Fibroblast of lung (primary cell): ENCODE data around the gene DNAAF1. TPM values are rescaled to one million over a fixed set of nuclear protein-coding genes. Genes with fewer than 3 reads are reported as not detected.

Source experiments
- DNase-seq, 2 donors: peaks; one replicate each; pipeline versions ENCODE4 v3.0.0 to v3.0.0-alpha.2; 2010; ENCODE audit warnings: low read depth in 2 of 2
- H2AFZ ChIP-seq: 2 replicates; pipeline ENCODE4 v1.5.1; 2012; ENCODE audit warnings: low read length, control low read depth, inconsistent platforms
- H3K27ac ChIP-seq: 2 replicates; pipeline ENCODE4 v1.5.1; 2011; ENCODE audit warnings: low read length, control low read depth; ENCODE audit not compliant: insufficient read depth
- H3K27me3 ChIP-seq: 2 replicates; pipeline ENCODE4 v1.5.1; 2011; ENCODE audit warnings: mild to moderate bottlenecking, low read length; ENCODE audit not compliant: control insufficient read depth, insufficient read depth
- H3K36me3 ChIP-seq: 2 replicates; pipeline ENCODE4 v1.5.1; 2011; ENCODE audit warnings: low read length; ENCODE audit not compliant: control insufficient read depth, insufficient read depth
- H3K4me1 ChIP-seq: 2 replicates; pipeline ENCODE4 v1.5.1; 2011; ENCODE audit warnings: low read length; ENCODE audit not compliant: control insufficient read depth, insufficient read depth; ENCODE audit errors: extremely low read depth
- H3K4me2 ChIP-seq: 2 replicates; pipeline ENCODE4 v1.5.1; 2011; ENCODE audit warnings: low read length, control low read depth; ENCODE audit not compliant: insufficient read depth; ENCODE audit errors: extremely low read depth
- H3K4me3 ChIP-seq, 4 experiments: fragments of 200-600 bp in 1 of 4; sonication (generic) in 1 of 4; replicated peaks in 1 of 4; 2 replicates each; pipeline ENCODE4 v1.5.1; 2011 to 2016; ENCODE audit warnings: low read length in 4 of 4, low read depth in 3 of 4, mild to moderate bottlenecking in 3 of 4, control low read depth in 2 of 4, inconsistent platforms in 1 of 4, mixed read lengths in 1 of 4; ENCODE audit not compliant: insufficient read depth in 1 of 4; ENCODE audit errors: control extremely low read depth in 1 of 4
- H3K79me2 ChIP-seq: 2 replicates; pipeline ENCODE4 v1.5.1; 2012; ENCODE audit warnings: mild to moderate bottlenecking, low read length, inconsistent platforms; ENCODE audit not compliant: control insufficient read depth, insufficient read depth
- H3K9ac ChIP-seq: 2 replicates; pipeline ENCODE4 v1.5.1; 2011; ENCODE audit warnings: mild to moderate bottlenecking, low read length, control low read depth; ENCODE audit not compliant: insufficient read depth
- H3K9me3 ChIP-seq: 2 replicates; pipeline ENCODE4 v1.5.1; 2012; ENCODE audit warnings: low read depth, low read length; ENCODE audit not compliant: control insufficient read depth, insufficient read depth
- H4K20me1 ChIP-seq: 2 replicates; pipeline ENCODE4 v1.5.1; 2011; ENCODE audit warnings: low read length; ENCODE audit not compliant: control insufficient read depth, insufficient read depth; ENCODE audit errors: extremely low read depth
- CTCF ChIP-seq, 2 donors: IDR thresholded peaks in 1 of 2; conservative IDR thresholded peaks in 1 of 2; 1 replicate in 1 of 2; 2 replicates in 1 of 2; pipeline ENCODE4 v1.5.1; 2011 to 2012; ENCODE audit warnings: low read length in 2 of 2, control low read depth in 1 of 2, inconsistent platforms in 1 of 2, low read depth in 1 of 2, mild to moderate bottlenecking in 1 of 2
- EZH2 ChIP-seq: IDR thresholded peaks from 2 replicates; pipeline ENCODE4 v1.5.1; 2012; ENCODE audit warnings: low read length, control low read depth, mild to moderate bottlenecking; ENCODE audit errors: missing control alignments
- polyA plus RNA-seq, 2 donors: library from polyadenylated mRNA; depleted of rRNA in 1 of 2; stranded (reverse) in 1 of 2; unstranded in 1 of 2; fragments of >200 nt; gene quantifications; 2 replicates each; pipeline ENCODE4 v1.2.1, GENCODE V29; 2011 to 2012; ENCODE audit warnings: missing spikeins in 1 of 2
- total RNA-seq: library from RNA; depleted of rRNA; stranded (reverse); fragments of >200 nt; gene quantifications from 2 replicates; pipeline ENCODE4 v1.2.1, GENCODE V29; 2014

DNAAF1 gene
- total and polyA plus RNA-seq, 2 donors (not counting 1 experiment from before 2014, with no cell fraction given): not detected

GRCh38 chr16:84105301-84105815 is 39.8 kb upstream of the DNAAF1 start:
- TF ChIP-seq EZH2 (no peak), CTCF (conservative IDR thresholded peaks at IDR 0.05 in 1 of 2, IDR thresholded peaks at IDR 0.05 in 1 of 2; ENCODE audit: low read depth in 1 of 2, low read length in 2 of 2) (no peak)
- H2AFZ ChIP-seq: no peak overlapping the region
- H3K27me3 ChIP-seq: no peaks in the 10 kb centered on the region
- no peak overlapping the region for H3K9ac ChIP-seq
- no peaks in the 10 kb centered on the region for H4K20me1 ChIP-seq
- peaks cover 2% of the 10 kb centered on the region for H3K36me3 ChIP-seq
- H3K27ac ChIP-seq: no peak overlapping the region
- no peaks in the 10 kb centered on the region for H3K4me1 ChIP-seq
- no peak for DNase-seq
- no peaks in the 10 kb centered on the region for H3K9me3 ChIP-seq
- H3K4me2 ChIP-seq: no peak overlapping the region
- H3K79me2 ChIP-seq: peaks cover 22% of the 10 kb centered on the region
- H3K4me3 ChIP-seq: no peak overlapping the region

GRCh38 chr16:84105948-84106740 is 39.0 kb upstream of the DNAAF1 start:
- Histone ChIP-seq H3K9ac (no peak overlapping the region), H3K27me3 (no peaks in the 10 kb centered on the region), H3K27ac (no peak overlapping the region), H3K79me2 (peaks cover 28% of the 10 kb centered on the region), H3K4me1 (no peaks in the 10 kb centered on the region), H4K20me1 (no peaks in the 10 kb centered on the region), H3K9me3 (no peaks in the 10 kb centered on the region), H2AFZ (no peak overlapping the region), H3K4me3 (no peak overlapping the region), H3K36me3 (peaks cover 2% of the 10 kb centered on the region), H3K4me2 (no peak overlapping the region)
- no peak for TF ChIP-seq EZH2
- TF ChIP-seq CTCF (conservative IDR thresholded peaks at IDR 0.05 in 1 of 2, IDR thresholded peaks at IDR 0.05 in 1 of 2; ENCODE audit: low read depth in 1 of 2, low read length in 2 of 2): no peak
- no peak for DNase-seq

- Histone ChIP-seq H3K27ac (no peak overlapping the region), H3K4me2 (no peak overlapping the region), H2AFZ (no peak overlapping the region), H4K20me1 (no peaks in the 10 kb centered on the region), H3K9ac (no peak overlapping the region), H3K9me3 (no peaks in the 10 kb centered on the region), H3K4me1 (no peaks in the 10 kb centered on the region), H3K36me3 (peaks cover 2% of the 10 kb centered on the region), H3K79me2 (peaks cover 34% of the 10 kb centered on the region), H3K4me3 (no peak overlapping the region), H3K27me3 (no peaks in the 10 kb centered on the region)
- DNase-seq: no peak
- TF ChIP-seq EZH2: no peak
These were observed 37.2 kb upstream of the DNAAF1 start for GRCh38 chr16:84107921-84108320.
